GM21529 (cell line): ENCODE measurements around the gene TSPAN3.

Experiments
- ATAC-seq: cut with Tn5 transposase; IDR thresholded peaks from one replicate; pipeline ENCODE4 v1.9.1; 2021; ENCODE audit not compliant: unreplicated experiment

The TSPAN3 gene

GRCh38 chr15:76993114-76993725, 77.7 kb downstream of the TSPAN3 start:
- no peak for ATAC-seq

DNA sequence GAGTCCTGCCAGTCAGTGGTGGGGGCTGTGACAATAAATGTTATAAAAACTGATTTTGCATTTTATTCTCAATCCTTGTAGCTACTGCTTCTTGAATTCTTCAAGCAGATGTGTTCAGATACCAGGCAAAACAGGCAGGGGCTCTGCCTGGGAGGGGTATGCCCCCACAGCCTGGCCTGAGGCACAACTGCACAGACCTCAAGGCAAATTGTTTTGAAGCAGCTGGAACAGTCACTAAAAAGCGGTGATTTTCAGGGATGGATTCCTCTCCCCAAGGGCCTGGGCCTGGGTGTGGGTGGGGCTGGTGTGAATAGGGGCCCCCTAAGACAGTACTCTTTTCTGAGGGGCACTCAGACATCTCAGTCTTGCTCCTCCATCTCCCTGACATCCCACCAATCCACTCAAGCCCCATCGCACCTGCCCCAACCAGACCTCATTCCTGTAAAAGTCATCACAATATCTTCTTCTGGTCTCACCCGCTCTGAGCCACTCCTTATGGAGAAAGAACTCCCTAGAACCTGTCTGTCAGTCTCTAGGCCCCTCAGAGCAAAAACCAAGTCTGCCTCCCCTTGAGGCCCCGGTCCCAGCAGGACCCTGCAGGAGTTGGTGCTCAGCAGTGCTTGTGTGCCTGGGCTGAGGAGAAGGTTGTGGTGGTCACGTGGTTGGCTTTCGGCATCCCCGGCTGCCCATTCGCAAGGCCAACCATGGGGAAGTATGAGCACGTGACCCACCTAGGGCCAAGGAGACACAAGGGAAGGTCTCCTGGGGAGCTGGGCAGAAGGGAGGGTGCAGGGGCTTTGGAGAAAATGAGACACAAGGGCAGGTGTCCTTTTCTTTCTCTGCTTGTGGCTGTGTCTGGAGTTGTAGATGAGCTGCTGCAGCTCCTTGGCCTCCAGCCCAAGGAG, 78.9 kb downstream of the TSPAN3 start:
- no peak for ATAC-seq
